GM19240 (cell line): ENCODE results near the gene URI1.
"Not testable (repeated sequence)": the region's sequence is repeated elsewhere in the genome, so short reads cannot be mapped to it uniquely, and the experiment has no call there.

ENCODE experiments used
- DNase-seq: peaks from one replicate; pipeline ENCODE4 v3.0.0; 2011; ENCODE audit warnings: low spot score; ENCODE audit not compliant: insufficient read length

URI1 gene

DNA sequence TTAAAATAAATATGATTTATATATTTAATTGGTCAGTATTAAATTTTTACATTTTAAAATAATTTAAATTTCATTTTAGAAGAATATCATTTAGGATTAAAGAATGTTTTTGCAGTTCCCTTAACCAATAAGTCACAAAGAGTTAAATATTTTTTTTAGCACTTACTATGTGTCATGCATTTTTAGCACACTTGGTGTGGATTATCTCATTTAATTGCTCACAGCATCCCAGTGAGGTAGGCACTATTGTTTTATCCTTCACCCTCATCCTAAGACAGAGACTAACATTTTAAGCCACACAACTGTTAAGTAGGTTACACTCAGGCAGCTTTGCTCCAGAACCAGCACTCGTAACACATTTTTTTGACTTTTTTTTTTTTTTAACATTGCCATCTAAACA is 78.2 kb downstream of the URI1 start:
- no peak for DNase-seq

DNA sequence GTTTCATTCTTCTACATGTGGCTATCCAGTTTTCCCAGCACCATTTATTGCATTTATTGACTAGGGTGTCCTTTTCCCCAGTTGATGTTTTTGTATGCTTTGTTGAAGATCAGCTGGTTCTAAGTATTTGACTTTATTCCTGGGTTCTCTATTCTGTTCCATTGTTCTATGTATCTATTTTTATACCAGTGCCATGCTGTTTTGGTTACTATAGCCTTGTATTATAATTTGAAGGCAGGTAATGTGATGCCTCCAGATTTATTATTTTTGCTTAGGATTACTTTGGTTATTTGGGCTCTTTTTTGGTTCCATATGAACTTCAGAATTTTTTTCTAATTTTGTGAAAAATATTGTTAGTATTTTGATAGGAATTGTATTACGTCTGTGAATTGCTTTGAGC is 80.6 kb downstream of the URI1 start:
- no peak for DNase-seq

- no peak for DNase-seq
Measured at GRCh38 chr19:30023330-30023729, 81.3 kb downstream of the URI1 start.

GRCh38 chr19:30024091-30024490 is 82.1 kb downstream of the URI1 start:
- DNase-seq: no peak

DNA sequence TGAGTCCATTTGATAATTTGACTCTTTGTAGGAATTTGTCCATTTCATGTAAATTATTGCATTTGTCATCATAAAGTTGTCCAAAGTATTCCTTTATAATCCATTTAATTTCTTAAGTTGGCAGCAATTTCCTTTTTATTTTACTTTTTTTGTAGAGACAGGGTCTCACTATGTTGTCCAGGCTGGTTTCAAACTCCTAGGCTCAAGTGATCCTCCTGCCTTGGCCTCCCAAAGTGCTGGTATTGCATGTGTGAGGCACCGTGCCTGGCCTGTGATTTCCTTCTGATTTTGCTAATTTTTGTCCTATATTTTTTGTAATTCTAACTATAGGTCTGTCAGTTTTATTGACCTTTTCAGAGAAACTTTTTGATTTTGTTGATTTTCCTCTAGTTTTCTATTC is 84.9 kb downstream of the URI1 start:
- DNase-seq: no peak

DNA sequence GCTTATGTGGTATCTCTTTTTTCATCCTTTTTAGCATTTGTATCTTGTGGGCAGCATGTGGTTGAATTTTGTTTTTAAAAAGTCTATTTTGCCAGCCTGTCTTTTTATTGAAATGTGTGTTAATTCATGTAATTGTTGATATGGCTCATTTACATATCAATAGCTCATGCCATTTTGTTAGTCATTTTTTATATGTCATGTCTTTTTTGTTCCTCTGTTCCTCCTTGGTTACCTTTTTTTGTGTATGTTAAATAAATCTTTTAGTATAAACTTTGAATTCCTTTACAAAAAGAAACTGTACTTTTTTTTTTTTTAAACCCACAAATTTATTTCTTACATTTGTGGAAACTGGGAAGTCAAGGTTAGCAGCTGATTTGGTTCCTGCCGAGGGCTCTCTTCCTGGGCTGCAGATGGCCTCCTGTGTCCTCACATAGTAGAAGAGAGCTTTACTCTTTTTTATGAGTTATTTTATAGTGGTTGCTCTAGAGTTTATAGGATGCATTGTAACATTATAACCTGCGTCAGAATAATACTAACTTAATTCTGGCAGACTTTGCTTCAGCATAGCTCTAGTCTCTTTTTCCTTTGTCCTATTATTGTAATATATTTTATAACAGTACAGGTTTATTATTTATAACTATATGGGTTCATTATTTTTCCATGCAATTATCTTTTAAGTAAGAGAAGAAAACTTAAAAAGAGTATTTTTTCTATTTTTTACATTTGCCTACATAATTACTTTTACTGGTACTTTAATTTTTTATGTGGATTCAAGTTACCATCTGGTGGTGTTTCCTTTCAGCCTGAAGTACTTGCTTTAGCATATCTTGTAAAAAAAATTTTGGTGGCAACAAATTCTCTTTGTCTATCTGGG is 86.3 kb downstream of the URI1 start:
- DNase-seq: no peak

GRCh38 chr19:30028992-30029343 is 86.9 kb downstream of the URI1 start:
- DNase-seq: no peak

DNA sequence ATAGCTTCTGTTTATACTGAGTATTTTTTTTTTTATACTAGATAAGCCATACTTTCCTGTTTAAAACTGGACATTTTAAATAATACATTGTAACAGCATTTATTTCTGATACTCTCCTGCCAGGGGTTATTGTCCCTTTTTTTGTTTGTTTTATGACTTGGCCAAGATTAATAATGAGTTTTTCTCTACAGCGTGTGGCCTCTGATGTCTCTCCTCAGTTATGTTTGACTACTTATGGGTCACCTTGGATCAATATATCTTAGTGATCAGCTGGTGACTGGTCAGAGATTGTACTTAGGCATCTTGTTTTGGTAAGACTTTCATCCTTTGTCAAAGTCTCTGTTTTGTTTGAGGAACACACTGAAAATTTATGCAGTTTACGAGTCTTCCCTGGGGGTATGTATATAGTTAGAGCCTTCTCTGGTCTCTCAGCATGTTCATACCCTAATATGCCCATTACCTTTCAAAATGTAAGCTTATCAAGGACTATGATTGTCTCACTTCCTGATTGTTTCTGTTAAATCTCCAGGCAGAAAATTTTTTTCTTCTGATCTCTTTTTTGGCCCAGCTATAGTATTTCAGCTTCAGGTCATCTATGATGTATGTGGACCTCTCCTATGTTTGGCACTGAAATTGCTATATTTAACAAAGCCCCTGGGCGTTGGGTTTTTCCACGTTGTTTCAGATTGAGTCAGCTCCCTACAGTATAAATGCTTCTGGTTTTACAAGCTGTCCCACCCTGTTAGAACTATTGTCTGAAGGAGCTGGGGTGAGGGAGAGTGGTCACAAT is 87.9 kb downstream of the URI1 start:
- DNase-seq: no peak

GRCh38 chr19:30034321-30034720 is 92.3 kb downstream of the URI1 start:
- no peak for DNase-seq

DNA sequence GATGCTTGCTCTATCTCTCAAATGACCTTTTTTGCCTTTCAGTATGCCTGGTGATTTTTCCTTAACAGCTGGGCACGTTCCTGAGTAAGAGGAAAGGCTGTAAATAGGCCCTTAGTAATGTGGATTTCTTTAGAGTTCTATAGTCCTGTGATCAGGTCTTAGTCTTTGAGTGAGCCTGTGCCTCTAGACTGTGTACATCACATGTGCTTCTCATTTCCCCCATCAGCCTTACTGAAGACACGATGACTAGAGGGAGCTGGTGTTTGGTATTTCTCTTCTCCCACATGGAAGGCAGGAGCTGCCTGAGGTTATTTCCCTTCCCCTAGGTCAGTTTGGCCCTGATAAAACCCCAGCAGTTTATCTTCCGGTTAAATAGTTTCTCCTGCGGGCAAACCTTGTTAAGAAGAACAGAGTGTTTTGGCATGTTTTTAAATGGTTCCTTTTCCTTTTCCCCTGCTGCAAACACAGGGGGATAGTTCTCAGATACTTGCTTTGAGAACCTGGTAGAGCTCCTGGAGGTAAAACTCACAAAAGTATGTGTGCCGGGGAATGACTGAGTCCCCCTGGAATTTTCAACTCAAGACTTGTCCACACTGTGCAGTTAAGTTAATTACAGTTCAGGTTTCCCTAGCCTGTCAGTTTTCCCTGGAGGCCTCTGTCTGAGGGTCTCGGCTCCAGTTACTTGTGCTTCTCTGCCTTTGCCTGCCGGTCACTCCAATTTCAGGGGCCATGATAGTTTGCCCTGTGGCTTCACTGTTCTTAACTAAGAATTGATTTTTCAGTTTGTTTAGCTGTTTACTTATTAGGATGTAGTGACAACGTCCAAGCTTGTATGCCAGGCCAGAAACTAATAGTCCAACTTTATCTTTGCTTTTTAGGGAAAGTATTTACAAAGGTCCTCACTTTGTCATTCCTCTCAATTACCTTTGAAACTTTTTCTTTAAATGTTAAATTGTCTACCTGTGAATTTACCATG is 94.4 kb downstream of the URI1 start:
- no peak for DNase-seq

DNA sequence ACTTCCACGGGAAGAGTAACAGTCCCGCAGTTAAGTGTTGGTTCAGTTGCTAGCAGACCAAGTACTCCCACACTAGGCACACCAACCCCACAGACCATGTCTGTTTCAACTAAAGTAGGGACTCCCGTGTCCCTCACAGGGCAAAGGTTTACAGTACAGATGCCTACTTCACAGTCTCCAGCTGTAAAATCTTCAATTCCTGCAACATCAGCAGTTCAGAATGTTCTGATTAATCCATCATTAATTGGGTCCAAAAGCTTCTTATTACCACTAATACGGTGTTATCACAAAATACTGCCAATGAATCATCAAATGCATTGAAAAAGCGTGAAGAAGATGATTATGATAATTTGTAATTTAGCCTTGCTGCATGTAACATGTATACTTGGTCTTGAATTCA is 95.8 kb downstream of the URI1 start:
- DNase-seq: no peak

DNA sequence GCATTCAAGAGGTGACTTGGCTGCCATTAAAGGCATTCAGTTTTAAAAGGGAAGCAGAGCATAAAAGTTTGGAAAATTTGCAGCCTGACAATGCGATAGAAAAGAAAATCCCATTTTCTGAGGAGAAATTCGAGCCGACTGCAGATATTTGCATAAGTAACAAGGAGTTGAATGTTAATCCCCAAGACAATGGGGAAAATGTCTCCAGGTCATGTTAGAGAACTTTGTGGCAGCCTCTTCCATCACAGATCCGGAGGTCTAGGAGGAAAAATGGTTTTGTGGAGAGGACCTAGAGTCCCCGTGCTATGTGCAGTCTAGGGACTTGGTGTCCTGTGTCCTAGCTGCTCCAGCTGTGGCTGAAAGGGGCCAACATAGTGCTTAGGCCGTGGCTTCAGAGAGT is 99.9 kb downstream of the URI1 start:
- DNase-seq: not testable (repeated sequence)

GRCh38 chr19:30043008-30043407 is 101.0 kb downstream of the URI1 start:
- not testable (repeated sequence) for DNase-seq

DNA sequence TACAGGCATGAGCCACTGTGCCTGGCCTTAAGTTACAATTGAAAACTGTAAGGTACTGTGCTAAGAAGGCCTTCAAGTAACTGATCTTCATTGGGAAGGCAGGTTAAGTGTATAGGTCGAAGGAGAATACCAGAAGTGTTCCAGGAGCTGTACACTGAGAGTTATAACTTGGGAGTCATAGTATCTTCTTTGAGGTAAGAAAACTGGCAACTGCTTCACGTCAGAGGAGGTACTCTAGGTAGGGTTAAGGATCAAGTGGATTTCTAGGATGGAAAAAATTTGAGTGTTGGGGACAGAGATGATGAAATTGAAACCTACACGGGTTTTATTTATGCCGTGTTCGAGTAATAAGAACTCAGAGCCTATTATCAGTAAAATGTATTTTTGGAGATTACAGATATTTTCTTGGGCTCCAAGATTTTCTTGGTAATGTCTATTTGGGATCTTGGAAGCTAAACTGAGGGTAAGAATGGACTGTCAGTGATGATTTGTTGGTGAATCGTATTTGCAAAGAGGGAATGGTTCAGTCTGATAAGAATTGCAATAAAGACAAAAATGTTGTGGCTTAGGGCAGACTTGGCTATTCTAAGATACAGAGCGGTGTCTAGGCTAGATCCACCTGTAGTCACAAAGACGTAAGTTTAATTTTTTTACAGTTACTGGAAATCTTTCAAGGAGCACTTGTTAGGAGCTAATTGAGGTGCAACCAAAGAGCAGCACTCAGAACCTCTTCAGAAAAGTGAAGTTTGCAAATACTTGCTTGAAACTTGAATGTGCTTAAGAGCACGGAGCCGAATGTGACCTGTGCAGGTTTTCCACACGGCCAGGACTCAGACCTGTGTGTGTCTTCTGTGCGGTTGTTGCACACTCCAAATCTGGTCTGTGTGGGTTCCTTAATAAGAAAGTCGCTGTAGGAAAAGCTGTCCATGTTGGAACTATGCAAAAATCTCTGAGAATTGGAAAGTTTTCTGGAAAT is 102.5 kb downstream of the URI1 start:
- no peak for DNase-seq

DNA sequence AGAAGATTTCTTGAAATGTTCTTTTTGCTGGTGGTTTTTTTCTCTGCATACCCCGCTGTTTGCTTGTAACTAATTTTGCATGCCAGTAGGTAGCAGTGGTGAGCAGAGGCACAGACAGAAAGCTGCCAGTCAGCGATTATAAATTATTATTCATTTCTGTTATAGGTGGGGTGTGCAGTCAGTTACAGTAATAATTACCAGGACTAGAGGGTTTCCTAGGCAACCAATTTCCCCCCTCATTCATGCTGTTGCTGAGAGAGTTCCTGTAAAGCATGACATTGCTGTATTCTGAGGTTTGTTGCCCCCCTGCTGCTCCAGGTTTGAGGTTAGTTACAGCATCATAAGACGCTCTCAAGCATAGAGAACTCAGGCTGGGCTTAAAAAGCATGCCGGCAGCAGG is 104.5 kb downstream of the URI1 start:
- no peak for DNase-seq

DNA sequence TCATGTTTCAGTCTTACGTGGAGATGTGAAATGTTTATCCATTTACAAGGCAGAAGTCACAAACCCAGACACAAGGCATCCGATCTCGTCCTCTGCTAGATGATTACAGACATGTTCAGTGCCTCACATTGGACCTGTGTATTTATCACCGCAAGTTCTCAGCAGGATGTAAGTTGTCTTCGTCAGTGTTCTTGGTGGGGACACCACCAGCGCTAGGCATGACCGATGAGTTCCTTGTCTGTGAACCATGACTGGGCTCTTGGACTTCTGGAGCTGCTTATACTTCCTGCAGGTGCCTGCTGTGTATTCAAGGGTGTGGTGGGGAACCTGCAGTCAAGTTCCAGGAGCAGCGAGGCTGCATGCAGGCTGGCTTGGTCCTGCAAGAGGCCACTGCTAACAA is 105.4 kb downstream of the URI1 start:
- no peak for DNase-seq

DNA sequence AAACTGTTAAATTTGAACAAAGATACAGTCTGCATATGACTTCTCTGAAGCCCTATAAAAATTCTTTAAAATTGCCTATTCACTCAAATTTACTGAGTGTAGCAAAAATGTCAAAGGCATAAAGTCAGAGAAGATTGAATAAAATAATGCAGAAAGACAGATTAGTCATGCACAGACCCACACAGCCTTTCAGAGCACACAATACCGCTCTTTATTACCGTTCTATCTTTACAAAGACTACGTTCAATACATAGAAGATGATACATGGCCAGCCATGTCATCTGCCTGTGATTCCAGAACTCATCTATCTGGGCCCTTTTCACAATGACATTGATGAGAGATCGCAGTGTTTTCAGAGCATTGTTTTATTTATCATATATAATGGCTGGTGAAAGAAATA is 107.2 kb downstream of the URI1 start:
- no peak for DNase-seq

GRCh38 chr19:30049846-30050667 is 108.0 kb downstream of the URI1 start:
- no peak for DNase-seq
